Central memory CD4-positive, alpha-beta T cell (primary cell): ENCODE data around the gene SGSM2.
A peak's percentile ranks its signal among the peaks of the same experiment; 100 is the strongest.

Experiments
- DNase-seq: peaks from one replicate; pipeline ENCODE4 v3.0.0; 2022

Gene SGSM2

GRCh38 chr17:2399572-2400473 lies 62.5 kb downstream of the SGSM2 start:
- DNase-seq: peak; percentile 93

- DNase-seq: peak; percentile 57
These were observed 63.2 kb downstream of the SGSM2 start for GRCh38 chr17:2400474-2400866.

DNA sequence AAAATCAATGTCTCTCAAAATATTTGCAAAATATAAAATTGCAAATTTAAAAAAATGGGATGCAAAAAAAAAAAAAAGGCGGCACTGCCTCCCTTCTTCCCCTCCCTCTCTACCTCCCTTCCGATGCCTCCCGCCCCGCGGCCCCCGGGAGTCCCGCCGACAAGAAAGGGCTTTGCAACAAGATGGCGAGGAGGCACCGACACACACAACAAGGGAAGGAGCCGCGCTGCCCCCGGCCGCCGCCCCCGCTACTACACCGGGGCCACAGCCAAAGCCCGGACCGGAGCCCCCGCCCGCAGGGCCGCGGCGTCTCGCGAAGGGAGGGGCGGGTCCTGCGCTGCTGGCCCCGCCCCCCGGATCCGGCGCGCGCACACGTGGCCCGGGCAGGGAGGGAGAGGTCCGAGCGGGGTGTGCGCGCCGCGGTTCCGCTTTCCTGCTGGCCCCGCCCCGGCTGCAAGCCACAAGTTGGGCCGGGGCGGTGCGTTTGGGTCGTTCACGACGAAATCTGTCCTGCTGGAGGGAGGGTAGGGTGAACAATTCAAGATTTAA lies 63.6 kb downstream of the SGSM2 start, which contains the start of gene MNT:
MNT (minus strand) TSS at position 184 of the 549 bp plus-strand sequence. CDS start 348 bp downstream, outside the sequence.
- DNase-seq: peak; percentile 96

GRCh38 chr17:2401426-2402221 lies 64.3 kb downstream of the SGSM2 start:
- DNase-seq: peak; percentile 100

GRCh38 chr17:2402544-2402943 lies 65.2 kb downstream of the SGSM2 start:
- no peak for DNase-seq

GRCh38 chr17:2403044-2403443 lies 65.7 kb downstream of the SGSM2 start:
- no peak for DNase-seq

- DNase-seq: no peak
These were observed 68.1 kb downstream of the SGSM2 start for GRCh38 chr17:2405247-2405926.

DNA sequence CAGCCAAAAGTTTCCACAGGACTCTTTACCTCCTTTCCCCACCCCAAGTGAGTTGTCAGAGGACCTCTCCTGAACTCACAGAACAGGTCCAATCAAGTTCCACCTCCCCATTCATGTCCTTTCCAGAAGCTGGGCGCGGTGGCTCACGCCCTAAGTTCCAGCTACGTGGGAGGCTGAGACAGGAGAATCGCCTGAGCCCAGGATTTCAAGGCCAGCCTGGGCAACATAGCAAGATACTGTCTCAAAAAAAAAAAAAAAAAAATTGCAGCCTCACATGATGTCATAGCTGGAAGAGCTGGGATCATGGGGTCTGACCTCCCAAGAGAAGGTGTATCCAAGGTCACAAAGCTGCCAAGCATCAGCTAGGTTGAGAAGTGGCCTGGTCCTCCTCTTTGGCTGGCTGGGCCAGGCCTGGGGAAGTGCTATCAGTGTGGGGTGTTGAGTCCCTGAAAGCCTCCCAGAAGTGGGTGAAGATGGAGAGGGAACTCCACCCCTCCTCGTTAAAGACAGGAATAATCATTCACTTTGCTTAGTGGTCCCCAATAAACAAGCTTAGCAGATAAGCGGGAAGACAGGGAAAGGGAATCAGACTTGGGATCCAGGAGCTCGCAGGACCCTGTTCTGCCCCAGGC lies 69.1 kb downstream of the SGSM2 start:
- DNase-seq: no peak

DNA sequence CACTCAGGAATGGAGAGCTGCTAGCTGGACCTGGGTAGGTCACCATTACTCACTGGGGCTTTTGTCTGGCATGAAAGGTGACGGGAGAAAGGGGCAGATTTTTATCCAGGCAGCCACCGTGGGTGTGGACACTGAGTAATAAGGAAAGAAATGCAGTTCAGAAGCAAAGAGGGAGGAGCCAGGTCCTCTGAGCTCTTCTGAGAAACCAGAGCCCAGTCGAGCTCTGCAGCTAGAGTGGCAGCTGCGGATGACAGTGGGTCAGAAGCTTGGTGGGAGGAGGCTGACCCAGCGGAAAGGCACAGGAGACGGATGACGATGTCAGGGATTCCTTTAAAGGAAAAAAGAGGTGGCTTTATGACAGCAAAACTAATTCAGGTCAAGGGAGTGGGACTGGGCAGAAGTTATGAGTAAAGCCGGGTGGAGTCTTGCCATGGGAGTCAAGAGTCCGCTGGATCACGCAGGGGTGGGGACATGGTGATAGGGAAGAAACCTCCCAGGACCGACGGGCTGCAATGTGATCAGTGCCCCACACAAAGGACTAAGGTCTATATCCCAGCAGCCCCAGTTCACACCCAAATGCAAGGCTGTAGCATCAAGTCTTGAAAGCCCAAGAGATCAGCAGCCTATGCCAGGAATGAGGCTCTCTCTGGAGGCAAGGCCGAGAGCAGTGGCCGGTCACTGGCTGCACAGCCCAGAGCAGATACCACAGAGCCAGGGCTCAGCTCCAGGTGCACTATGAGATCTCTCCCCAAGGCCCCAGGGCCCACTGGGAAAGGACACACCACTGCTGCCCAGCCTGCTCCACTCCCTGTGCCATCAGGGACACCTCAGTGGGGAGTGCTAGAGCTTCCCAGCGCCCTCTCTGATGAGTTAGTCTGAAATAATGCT lies 69.8 kb downstream of the SGSM2 start:
- DNase-seq: no peak

DNA sequence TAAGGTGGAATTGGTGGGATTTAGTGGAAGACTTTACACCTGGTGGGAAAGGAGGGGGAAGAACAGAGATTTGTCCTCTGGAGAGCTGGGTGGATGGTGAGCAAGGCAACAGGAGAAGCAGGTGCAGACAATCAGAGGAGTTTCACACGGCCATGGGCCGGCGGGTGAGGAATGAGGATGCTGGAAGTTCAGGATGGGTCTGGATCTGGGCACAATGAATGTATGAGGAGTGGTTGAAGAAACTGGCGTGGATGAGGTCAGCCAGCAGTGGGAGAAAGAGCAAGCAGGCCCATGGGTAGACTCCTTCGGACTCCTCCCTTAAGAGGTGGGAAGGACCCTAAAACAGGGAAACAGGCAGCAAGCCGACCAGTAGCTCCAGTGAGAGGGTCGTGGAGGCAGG lies 73.7 kb downstream of the SGSM2 start:
- DNase-seq: no peak

DNA sequence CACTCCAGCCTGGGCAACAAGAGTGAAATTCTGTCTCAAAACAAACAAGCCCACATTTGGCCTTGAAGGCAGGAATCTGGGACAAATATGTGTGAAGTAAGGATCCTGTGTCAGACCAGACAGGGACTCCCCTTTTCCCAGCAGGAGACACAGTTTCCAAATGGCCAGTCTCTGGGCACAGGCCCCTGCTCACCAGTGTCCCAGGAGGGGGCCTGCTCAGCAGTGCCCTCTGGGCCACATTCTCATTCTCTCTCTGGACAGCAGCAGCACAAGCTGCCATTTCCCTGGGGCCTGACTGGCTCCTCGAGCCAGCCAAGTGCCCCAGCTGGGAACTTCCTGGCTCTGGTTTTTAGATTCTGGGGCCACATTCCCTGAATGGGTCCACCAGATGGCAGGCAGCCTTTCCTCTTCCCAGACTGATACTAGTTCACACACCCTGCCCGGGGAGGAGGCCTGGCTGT lies 75.3 kb downstream of the SGSM2 start:
- DNase-seq: no peak

DNA sequence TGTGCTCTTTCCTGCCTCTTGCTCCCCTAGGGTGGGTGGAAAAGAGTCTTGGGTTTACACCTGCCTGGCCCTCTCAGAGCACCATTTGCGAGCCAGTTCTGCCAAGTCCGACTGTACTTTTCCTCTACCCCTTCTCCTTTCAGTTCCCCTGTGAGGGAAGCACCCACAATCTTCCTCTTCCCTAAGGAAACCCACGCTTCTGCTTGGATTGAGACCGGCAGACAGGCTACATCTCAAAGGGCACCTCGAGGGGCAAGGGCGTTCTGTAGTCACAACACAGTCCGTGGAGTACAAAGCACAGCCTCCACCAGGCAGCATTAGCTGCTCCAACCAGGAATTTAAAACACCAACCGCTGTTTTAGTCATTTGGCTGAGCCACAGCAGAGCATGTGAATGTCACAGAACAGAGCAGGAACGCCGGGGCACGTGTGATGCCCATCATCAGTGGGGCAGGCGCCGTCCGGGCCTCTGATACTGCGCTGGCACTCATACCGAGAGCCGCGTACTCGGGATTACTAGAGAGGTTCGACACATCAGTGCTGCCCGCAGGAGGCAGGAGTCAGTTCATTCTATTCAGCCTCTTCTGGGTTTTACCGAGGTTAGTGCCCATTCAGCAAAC lies 77.3 kb downstream of the SGSM2 start:
- DNase-seq: no peak

- DNase-seq: no peak
These were observed 77.8 kb downstream of the SGSM2 start for GRCh38 chr17:2415081-2415480.

GRCh38 chr17:2416010-2416734 lies 78.9 kb downstream of the SGSM2 start:
- DNase-seq: peak; percentile 77

GRCh38 chr17:2418572-2418971 lies 81.3 kb downstream of the SGSM2 start:
- DNase-seq: no peak

DNA sequence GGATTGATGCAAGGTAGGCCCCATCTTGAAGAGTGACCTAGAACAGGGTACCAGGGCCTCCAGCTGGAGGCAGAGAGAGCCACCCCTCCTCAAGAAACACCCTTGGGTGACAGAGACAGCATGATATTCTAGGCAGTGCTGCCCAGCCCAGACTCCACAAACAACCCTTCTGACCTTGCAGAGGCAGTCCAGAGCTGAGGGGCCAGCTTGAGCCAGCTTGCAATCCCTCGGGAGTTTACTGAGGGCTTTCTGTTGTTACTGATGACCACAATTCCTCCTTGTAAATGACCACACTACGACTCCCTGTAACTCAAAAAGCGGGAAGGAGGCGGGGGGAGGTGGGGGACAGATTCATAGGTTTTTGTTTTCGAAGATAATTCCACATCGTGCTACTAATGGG lies 82.2 kb downstream of the SGSM2 start:
- no peak for DNase-seq

DNA sequence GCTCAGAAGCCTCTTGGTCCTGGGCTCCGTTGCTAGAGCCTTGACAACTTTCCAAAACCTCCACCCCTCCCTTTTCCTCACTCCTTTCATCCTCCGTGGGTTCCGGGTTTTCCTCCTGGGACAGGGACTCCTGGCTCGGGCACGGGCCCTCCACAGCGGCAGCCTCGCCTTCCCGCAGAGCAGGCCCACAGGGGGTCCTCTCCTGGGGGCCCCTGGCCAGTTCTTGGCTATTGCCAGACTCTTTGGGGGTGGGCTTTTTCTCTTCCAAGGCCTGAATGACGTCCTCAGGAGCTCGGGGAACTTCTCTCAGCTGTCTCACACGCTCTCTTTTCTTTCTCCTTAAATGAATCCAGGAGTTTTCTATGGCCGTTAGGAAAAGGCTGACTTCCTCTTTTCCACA lies 82.9 kb downstream of the SGSM2 start:
- DNase-seq: no peak

- DNase-seq: no peak
These were observed 84.2 kb downstream of the SGSM2 start for GRCh38 chr17:2421315-2422147.

- DNase-seq: no peak
These were observed 86.0 kb downstream of the SGSM2 start for GRCh38 chr17:2423271-2423670.
